Fibroblast of gingiva (primary cell): ENCODE data around the gene C1orf232.

Source experiments
- DNase-seq: peaks from one replicate; pipeline ENCODE4 v3.0.0-alpha.2; 2011; ENCODE audit warnings: low read depth

The C1orf232 gene

GRCh38 chr1:26168410-26169197, at the start of gene C1orf232:
C1orf232 (minus strand) TSS chr1:26168963; CDS start chr1:26168499, 464 bp downstream.
- no peak for DNase-seq

DNA sequence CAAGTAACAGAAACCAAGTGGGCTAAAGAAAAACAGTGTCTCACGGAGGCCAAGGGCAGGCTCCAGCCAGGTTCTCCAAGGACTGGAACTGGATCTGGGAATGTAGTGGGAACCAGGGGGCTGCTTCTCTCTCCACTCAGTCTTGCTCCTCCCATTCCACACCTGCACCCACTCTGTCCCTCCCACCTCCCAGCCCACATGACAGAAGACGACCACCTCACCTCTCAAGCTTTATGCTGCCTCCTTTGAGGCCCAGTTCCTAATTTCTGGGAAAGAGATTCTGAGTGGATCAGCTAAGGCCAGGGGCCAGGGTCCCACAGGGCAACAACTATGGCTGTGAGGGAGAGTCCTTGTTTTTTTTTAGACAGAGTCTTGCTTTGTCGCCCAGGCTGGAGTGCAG, 46.5 kb upstream of the C1orf232 start:
- no peak for DNase-seq

GRCh38 chr1:26213335-26213905, 44.7 kb upstream of the C1orf232 start:
- DNase-seq, result no peak

GRCh38 chr1:26212726-26213125, 44.0 kb upstream of the C1orf232 start:
- no peak for DNase-seq

DNA sequence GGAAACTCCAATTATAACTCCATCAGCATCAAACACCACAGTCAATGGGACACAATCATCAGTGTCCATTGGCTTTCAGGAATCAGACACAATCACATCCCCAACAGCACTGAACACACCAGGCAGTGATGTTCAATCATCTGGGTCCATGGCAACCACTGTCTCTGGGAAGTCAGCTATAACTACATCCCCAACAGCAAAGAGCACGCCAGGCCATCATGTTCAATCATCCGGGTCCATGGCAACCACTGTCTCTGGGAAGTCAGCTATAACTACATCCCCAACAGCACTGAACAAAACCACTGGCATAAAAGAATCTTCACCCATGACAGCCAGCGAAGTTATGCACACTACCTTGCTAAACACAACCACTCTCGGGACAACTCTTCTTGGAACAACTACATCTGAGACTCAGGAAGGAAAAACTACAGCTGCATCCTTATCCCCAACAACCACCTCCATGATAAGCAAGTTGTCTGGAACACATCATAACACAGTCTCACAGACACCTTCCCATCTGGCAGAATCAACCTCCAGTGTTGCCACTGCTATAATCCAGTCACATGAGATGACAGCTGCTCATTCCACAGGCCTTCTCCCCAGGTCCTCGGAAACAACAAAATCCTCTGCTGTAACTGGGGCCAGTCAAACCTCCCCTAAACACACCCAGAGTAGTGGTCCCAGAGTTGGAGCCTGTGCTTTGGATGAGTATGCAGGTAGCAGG, 41.5 kb upstream of the C1orf232 start:
- no peak for DNase-seq

- DNase-seq, result no peak
These were observed 35.0 kb upstream of the C1orf232 start for GRCh38 chr1:26203642-26204318.

GRCh38 chr1:26200413-26200812, 31.6 kb upstream of the C1orf232 start:
- no peak for DNase-seq

GRCh38 chr1:26197813-26198212, 29.1 kb upstream of the C1orf232 start:
- no peak for DNase-seq

- DNase-seq, result no peak
These were observed 28.5 kb upstream of the C1orf232 start for GRCh38 chr1:26197301-26197700.

- no peak for DNase-seq
These were observed 27.0 kb upstream of the C1orf232 start for GRCh38 chr1:26195805-26196204.

- DNase-seq, result no peak
These were observed 23.0 kb upstream of the C1orf232 start for GRCh38 chr1:26191739-26192138.

GRCh38 chr1:26190373-26190987, 21.7 kb upstream of the C1orf232 start, which contains the start of gene CATSPER4:
CATSPER4 (plus strand) TSS chr1:26190602; CDS start chr1:26190628, 26 bp downstream.
- DNase-seq, result no peak

- DNase-seq, result no peak
These were observed 21.1 kb upstream of the C1orf232 start for GRCh38 chr1:26189751-26190275.

GRCh38 chr1:26189331-26189730, 20.6 kb upstream of the C1orf232 start:
- no peak for DNase-seq

GRCh38 chr1:26188477-26188876, 19.7 kb upstream of the C1orf232 start:
- no peak for DNase-seq

DNA sequence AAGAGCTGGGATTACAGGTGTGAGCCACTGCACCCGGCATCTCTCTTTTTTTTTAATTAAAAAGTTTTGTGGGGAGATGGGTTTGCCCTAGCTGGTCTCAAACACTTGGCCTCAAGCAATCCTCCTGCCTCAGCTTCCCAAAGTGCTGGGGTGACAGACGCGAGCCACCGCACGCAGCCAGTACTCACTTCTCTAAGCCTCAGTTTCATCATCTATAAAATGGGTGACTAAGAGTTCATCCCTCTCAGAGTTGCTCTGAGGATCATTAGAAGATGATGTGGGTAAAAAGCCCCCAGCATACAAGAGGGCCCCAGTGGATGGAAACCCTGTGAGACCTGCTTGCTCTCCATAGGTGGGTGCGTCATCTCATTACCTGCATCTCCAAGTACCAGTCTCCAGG, 19.1 kb upstream of the C1orf232 start:
- DNase-seq, result no peak

DNA sequence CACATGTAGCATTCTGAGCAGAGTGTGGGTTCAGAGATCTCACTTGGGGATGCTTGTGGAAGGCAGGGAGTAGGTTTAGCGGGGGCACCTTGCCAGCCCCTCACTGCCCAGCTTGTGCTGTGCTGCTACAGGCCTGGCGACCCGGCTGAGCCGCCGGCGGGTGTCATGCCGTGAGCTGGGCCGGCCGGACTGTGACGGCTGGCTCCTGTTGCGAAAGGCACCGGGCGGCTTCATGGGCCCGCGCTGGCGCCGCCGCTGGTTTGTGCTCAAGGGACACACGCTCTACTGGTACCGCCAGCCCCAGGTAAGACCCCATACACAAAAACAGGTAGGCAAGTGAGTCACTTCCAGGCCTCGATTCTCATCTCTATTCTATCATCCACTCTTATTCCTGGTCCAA, 16.1 kb upstream of the C1orf232 start:
- no peak for DNase-seq

- DNase-seq, result no peak
These were observed 15.3 kb upstream of the C1orf232 start for GRCh38 chr1:26184086-26184485.

DNA sequence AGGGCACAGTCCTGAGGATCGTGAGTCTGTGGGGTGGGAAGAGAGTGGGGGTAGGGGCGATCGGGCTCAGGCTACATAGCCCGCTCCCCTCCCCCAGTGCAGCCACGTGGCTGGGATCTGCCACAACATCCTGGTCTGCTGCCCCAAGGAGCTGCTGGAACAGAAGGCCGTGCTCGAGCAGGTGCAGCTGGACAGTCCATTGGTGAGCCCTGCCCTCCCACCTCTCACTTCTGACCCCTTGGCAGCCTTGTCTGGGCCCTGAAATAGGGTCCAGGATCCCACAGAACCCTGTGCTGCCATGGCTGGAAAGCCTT, 13.6 kb upstream of the C1orf232 start:
- DNase-seq, result no peak

DNA sequence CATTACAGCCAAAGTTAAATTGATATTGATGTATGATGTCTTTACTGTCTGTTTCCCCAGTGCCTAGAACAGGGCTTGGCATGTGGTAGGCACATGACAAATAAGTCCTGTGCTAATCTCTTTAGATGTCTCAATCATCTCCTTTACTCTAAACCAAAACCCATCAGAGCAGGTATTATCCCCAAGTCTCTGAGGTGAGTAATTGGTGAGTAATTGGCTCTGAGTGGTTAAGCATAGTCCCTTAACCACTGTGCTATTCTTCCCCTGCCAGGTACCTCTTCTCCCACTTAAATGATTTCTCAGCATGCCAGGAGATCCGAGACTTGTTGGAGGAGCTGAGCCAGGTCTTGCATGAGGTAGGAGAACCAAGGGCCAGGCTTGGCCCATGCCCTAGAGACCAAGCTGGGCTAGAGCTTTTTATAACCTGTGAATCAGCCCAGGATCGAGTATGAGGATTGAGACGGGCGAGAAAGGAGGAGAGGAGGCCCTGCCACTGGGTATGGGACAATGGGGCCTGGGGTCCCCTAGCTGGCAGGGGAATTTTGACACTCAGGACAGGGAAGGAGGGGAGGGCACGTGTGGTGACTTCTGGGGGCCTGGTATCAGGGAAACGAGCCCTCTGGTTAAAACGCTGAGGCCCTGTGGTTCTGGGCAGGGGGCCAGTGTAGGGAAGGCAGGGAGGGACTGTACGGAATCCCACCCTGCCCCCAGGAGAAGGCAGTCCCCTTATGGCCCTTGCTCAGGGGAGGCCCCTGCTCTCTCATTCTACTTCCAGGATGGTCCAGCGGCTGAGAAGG, 13.0 kb upstream of the C1orf232 start:
- DNase-seq, result no peak

GRCh38 chr1:26180010-26180506, 11.3 kb upstream of the C1orf232 start:
- DNase-seq, result no peak
